Raji (cell line): Measurements from ENCODE around the gene NMNAT2.

ENCODE experiments used
- POLR2A ChIP-seq: IDR thresholded peaks from 2 replicates; pipeline ENCODE4 v1.6.1; 2011; ENCODE audit warnings: low read depth, low read length, control low read depth; ENCODE audit not compliant: insufficient read depth

The NMNAT2 gene

GRCh38 chr1:183353597-183353996 is 64.6 kb downstream of the NMNAT2 start:
- no peak for TF ChIP-seq POLR2A

DNA sequence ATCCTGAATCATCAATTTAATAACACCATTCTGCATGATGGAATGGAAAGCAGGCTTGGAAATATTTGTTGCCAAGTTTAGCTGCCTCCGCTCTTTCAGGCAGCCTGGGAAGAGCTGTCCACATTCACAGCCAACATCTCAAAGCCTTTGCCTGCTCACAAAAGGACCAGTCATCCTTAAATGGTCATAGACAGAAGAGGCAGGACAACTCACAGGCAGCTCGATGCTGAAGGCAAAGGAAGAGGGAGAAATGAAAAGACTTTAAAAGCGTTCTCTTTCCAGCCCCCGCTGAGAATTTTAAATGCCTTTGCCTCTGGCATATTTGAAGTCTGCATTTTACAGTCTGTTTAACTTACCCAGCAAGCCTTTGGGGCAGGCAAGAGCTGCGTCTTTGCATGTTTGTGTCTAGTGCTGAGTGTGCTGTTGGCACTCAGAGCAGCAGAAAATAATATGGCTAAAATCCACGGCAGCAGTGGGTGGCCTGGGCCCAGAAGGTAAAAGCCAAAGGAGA is 68.9 kb downstream of the NMNAT2 start:
- no peak for TF ChIP-seq POLR2A

DNA sequence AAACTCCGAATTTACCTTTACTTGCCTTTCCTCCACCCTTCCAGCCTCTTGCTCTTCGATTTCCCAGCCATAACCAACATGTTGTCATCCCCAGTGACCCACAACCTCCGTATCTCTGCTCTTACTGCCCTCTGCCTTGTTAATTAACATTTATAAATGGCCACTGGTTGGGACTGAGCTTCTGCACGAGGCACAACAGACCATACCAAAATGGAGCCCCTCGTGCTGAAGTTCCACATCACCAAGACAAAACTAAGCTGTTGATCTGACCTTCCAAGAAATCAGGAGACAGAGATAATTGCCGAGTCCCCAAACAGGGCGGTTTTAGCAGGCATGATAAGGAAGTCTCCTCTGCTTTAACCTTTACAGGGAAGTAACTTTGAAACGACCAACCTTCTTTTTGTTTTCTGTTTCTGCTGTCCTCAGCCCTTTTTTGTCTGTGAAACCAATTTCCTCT is 71.9 kb downstream of the NMNAT2 start:
- TF ChIP-seq POLR2A = no peak

GRCh38 chr1:183339556-183340167 is 78.5 kb downstream of the NMNAT2 start:
- no peak for TF ChIP-seq POLR2A

- TF ChIP-seq POLR2A = no peak
Observed at GRCh38 chr1:183331091-183331742, 87.0 kb downstream of the NMNAT2 start.

- TF ChIP-seq POLR2A = no peak
Observed at GRCh38 chr1:183330335-183330734, 87.8 kb downstream of the NMNAT2 start.

DNA sequence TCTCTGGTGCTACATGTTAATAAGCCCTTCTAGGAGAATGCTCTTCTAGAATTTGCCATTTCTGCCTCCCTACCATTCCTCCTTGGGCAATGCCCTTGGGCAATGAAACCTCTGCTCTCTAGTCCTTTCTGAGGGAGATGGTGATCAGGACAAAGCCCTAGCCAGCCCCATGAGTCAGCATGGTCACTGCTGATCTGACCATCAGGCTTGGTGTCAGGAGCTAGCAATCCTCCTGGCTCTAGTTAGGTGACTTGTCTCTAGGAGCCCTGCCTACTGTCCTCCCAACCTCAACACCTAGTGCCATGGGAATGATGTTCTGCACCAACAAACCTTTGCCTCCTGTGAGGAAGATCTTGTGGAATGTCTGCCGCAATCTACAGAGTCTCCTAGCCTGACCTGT is 89.8 kb downstream of the NMNAT2 start:
- no peak for TF ChIP-seq POLR2A

GRCh38 chr1:183327434-183328290 is 90.5 kb downstream of the NMNAT2 start:
- TF ChIP-seq POLR2A = no peak

- TF ChIP-seq POLR2A = no peak
Observed at GRCh38 chr1:183323849-183324683, 94.1 kb downstream of the NMNAT2 start.

GRCh38 chr1:183319606-183320005 is 98.6 kb downstream of the NMNAT2 start:
- no peak for TF ChIP-seq POLR2A

GRCh38 chr1:183319051-183319450 is 99.1 kb downstream of the NMNAT2 start:
- TF ChIP-seq POLR2A = no peak

DNA sequence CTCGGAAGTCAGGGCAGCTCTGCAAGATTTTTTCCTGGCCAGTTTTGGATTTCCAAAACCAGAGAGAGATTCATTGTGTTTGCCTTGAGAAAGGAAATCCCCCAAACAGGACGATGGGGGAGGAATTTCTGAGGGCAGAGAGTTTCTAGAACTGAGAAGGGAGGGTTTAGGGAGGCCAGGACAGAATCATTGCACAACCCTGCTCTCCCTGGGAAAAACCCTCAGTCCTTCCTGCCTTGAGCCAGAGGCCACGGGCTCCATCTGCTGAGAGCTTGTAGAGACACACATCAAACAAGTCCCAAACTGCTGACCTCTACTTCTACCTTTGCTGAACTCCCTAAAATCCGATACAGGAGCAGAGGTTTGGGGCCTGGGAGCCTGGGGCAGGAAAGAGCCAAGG is 99.7 kb downstream of the NMNAT2 start:
- no peak for TF ChIP-seq POLR2A

DNA sequence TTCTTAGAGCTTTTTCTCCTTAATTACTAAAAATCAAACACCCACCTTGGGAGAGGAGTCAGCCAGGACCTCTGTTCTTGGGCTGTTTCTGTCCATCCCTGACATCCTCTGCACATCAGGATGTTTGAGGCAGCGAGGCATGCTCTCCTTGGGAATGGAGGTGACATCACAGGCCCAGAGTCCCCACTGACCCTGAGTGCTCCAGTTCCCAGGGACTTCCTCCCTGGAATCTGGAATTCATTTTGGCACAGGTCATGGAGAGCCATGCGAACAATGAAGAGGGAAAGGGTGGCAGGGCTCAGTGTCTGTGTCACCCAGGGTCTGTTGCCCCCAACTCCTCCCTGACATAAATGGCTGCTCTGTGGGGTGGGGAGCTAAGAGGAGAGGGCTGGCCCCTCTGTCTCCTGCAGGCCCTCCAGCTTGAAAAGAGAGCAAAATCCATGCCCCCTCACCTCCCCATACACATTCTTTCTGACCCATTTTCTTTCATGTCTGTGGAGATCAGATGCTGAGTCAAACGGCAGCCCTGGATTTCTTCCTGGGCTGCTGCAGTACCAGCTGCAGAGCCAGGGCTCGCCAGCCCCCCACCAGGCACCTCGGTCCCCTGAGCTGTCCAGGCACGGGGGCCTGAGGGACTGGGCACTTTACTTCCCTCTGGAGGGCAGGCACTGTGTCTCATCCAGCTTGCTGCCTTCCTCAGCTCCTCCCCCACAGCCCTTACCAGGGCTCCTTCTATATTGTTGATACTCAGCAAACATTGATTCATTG is 102.0 kb downstream of the NMNAT2 start:
- no peak for TF ChIP-seq POLR2A

- TF ChIP-seq POLR2A = no peak
Observed at GRCh38 chr1:183313063-183313462, 105.1 kb downstream of the NMNAT2 start.
